Breast epithelium (tissue), 4 donors: ENCODE data around the gene XG. TPM values are rescaled to one million over a fixed set of nuclear protein-coding genes. Genes with fewer than 3 reads are reported as not detected.
"Not testable (repeated sequence)": the region's sequence is repeated elsewhere in the genome, so short reads cannot be mapped to it uniquely, and the experiment has no call there.

Experiments
- DNase-seq, 2 donors: peaks; one replicate each; pipeline ENCODE4 v3.0.0-alpha.2; 2019; ENCODE audit warnings: low spot score in 2 of 2
- H3K27ac ChIP-seq, 2 donors: fragments of 200-600 bp; sonication (generic) in 1 of 2; one replicate each; pipeline ENCODE4 v1.5.1; 2016 to 2019; ENCODE audit warnings: mild to moderate bottlenecking in 1 of 2
- H3K27me3 ChIP-seq, 2 donors: fragments of 200-600 bp; sonication (generic) in 1 of 2; one replicate each; pipeline versions ENCODE4 v1.5.1 to v1.6.0; 2017 to 2019; ENCODE audit warnings: control low read depth in 1 of 2, mild to moderate bottlenecking in 1 of 2
- H3K36me3 ChIP-seq: fragments of 200-600 bp; one replicate; pipeline ENCODE4 v1.5.1; 2019
- H3K4me1 ChIP-seq, 2 donors: fragments of 200-600 bp; sonication (generic); one replicate each; pipeline ENCODE4 v1.5.1; 2016 to 2019; ENCODE audit warnings: control low read depth in 1 of 2
- H3K4me3 ChIP-seq, 3 donors: fragments of 200-600 bp; sonication (generic); 1 replicate in 2 of 3; 2 replicates in 1 of 3; pipeline ENCODE4 v1.5.1; 2016 to 2019; ENCODE audit warnings: mild to moderate bottlenecking in 3 of 3, moderate library complexity in 2 of 3
- H3K9me3 ChIP-seq, 2 donors: fragments of 200-600 bp; sonication (generic) in 1 of 2; one replicate each; pipeline ENCODE4 v1.5.1; 2016 to 2019; ENCODE audit warnings: control low read depth in 1 of 2
- POLR2A ChIP-seq: fragments of 450-650 bp; IDR thresholded peaks from one replicate; pipeline ENCODE4 v1.6.1; 2016; ENCODE audit warnings: antibody characterized with exemption, mild to moderate bottlenecking, moderate library complexity
- POLR2AphosphoS5 ChIP-seq, 3 donors: sonication (generic); formaldehyde crosslinking; IDR thresholded peaks; one replicate each; pipeline ENCODE4 v1.6.1; 2017; ENCODE audit warnings: antibody characterized with exemption in 3 of 3
- intact Hi-C: fragments of 100-400 bp; cut with DNase I; formaldehyde crosslinking; loops from one replicate; pipeline ENCODE4 v1.15.1; 2023; ENCODE audit warnings: low total_unique reads
- total RNA-seq, 3 donors: library from RNA; depleted of rRNA; stranded (reverse); fragments of >200 nt; gene quantifications; one replicate each; pipeline ENCODE4 v1.1.0, GENCODE V29; 2016
- TF ChIP-seq, protein P1 (sequence below), 3 donors: fragments of 450-650 bp; IDR thresholded peaks; one replicate each; pipeline ENCODE4 v1.5.1; 2016 to 2017; ENCODE audit warnings: antibody characterized with exemption in 3 of 3, mild to moderate bottlenecking in 3 of 3, moderate library complexity in 3 of 3

The XG gene
- total RNA-seq, 3 donors from 2014 or later, result 0.59 to 14.4 (median 2.6) TPM

DNA sequence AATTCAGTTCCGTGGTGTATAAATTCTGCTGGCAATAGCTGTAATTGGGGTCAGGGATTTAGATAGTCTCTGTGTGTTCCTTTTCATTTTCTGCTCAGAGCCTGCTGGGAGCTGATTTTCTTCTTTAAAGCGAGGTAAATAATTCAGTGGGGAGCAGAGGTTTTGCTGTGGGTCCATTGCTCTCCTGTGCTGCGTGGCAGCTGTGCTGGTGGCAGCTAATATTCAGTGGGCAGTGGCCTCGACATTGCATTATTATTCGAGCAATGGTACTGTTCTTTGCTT is 13.7 kb downstream of the XG start:
- Histone ChIP-seq H3K36me3 (no peaks in the 10 kb centered on the region), H3K4me1 (no peaks in the 10 kb centered on the region), H3K9me3 (no peaks in the 10 kb centered on the region), H3K27ac (no peak overlapping the region), H3K27me3 (no peaks in the 10 kb centered on the region), H3K4me3 (no peak overlapping the region)
- no peak for DNase-seq
- TF ChIP-seq, protein P1, sequence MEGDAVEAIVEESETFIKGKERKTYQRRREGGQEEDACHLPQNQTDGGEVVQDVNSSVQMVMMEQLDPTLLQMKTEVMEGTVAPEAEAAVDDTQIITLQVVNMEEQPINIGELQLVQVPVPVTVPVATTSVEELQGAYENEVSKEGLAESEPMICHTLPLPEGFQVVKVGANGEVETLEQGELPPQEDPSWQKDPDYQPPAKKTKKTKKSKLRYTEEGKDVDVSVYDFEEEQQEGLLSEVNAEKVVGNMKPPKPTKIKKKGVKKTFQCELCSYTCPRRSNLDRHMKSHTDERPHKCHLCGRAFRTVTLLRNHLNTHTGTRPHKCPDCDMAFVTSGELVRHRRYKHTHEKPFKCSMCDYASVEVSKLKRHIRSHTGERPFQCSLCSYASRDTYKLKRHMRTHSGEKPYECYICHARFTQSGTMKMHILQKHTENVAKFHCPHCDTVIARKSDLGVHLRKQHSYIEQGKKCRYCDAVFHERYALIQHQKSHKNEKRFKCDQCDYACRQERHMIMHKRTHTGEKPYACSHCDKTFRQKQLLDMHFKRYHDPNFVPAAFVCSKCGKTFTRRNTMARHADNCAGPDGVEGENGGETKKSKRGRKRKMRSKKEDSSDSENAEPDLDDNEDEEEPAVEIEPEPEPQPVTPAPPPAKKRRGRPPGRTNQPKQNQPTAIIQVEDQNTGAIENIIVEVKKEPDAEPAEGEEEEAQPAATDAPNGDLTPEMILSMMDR (IDR thresholded peaks at IDR 0.05), result no peak
- intact Hi-C loops, result no loop called here

- H3K27me3 ChIP-seq, result no peaks in the 10 kb centered on the region
- DNase-seq, result no peak
- no peaks in the 10 kb centered on the region for H3K4me1 ChIP-seq
- no peak overlapping the region for H3K4me3 ChIP-seq
- TF ChIP-seq, protein P1 (IDR thresholded peaks at IDR 0.05), result no peak
- TF ChIP-seq POLR2AphosphoS5 (IDR thresholded peaks at IDR 0.05) (no peak), POLR2A (no peak)
- H3K36me3 ChIP-seq, result no peaks in the 10 kb centered on the region
- intact Hi-C loops, result no loop called here
- H3K9me3 ChIP-seq, result no peaks in the 10 kb centered on the region
- peak overlapping the region in 1 of 2 donors; percentile 13 for H3K27ac ChIP-seq
Measured at GRCh38 chrX:2766906-2767305, 15.1 kb downstream of the XG start.

GRCh38 chrX:2767631-2768455 is 16.0 kb downstream of the XG start:
- Histone ChIP-seq H3K36me3 (no peaks in the 10 kb centered on the region), H3K9me3 (no peaks in the 10 kb centered on the region), H3K27me3 (no peaks in the 10 kb centered on the region), H3K27ac (peak overlapping the region; percentile 13 to 48), H3K4me3 (peak overlapping the region in 1 of 3 donors; percentile 4), H3K4me1 (no peaks in the 10 kb centered on the region)
- TF ChIP-seq POLR2A, result no peak
- TF ChIP-seq, protein P1 (IDR thresholded peaks at IDR 0.05), result no peak
- peak in 1 of 3 donors; percentile 43 for TF ChIP-seq POLR2AphosphoS5 (IDR thresholded peaks at IDR 0.05)
- DNase-seq, result no peak
- intact Hi-C loops, result no loop called here

DNA sequence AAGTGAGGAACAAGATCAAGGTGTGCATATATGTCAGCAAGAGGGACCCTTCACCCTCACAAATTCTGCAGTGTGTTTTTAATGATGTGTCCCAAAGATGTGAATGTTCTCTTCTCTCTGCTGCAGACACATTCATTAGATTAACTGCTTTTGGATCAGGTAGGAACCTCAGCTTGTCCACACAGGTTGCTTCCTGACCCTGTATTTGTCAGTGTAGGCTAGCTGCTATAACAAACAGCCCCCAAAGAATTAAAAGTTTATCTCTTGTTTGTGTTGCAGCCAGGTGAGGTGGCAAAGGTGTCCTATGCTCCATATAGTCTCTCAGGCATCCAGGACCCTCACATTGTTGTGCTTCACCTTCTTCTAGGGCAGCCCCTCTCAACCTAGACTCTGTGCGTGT is 17.8 kb downstream of the XG start:
- Histone ChIP-seq H3K27me3 (no peaks in the 10 kb centered on the region), H3K4me3 (no peak overlapping the region), H3K9me3 (peaks cover 0 to 7% of the 10 kb centered on the region in 2 donors), H3K4me1 (no peaks in the 10 kb centered on the region), H3K27ac (no peak overlapping the region), H3K36me3 (no peaks in the 10 kb centered on the region)
- intact Hi-C loops, result no loop called here
- TF ChIP-seq, protein P1 (IDR thresholded peaks at IDR 0.05), result no peak
- no peak for TF ChIP-seq POLR2A
- DNase-seq, result no peak

DNA sequence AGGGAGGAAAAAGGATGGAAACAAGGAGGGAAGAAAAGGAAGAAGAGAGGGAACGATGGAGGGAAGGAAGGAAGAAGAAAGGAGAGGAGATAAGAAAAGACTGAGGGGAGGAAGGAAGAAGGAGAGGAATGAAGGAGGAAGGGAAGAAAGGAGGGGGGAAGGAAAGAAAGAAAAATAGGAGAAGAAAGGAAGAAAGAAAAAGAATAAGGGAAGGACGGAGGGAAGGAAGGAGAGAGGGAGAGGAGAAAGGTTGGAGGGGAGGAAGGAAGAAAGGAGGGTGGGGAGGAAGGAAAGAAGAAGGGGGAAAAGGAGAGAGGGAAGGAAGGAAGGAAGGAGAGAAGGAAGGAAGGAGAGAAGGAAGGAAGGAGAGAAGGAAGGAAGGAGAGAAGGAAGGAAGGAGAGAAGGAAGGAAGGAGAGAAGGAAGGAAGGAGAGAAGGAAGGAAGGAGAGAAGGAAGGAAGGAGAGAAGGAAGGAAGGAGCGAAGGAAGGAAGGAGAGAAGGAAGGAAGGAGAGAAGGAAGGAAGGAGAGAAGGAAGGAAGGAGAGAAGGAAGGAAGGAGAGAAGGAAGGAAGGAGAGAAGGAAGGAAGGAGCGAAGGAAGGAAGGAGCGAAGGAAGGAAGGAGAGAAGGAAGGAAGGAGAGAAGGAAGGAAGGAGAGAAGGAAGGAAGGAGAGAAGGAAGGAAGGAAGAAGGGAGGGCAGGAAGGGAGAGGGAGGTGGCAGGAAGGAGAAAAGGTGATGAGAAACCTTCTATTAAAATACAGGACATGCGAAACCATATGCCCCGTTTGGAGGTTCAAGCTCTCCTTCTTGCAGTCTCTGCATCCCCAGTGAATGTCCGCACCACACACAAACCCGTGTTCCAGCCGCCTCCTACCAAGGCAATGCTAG is 21.6 kb downstream of the XG start:
- H3K27me3 ChIP-seq, DNase-seq, H3K36me3 ChIP-seq, H3K4me3 ChIP-seq, H3K4me1 ChIP-seq, intact Hi-C loops, H3K27ac ChIP-seq: not testable (repeated sequence)
- H3K9me3 ChIP-seq, result peaks cover 0 to 10% of the 10 kb centered on the region in 2 donors
